CD4-positive, alpha-beta T cell treated with Interleukin-15 for 1 hour (primary cell): ENCODE data around the gene KLRF1.

Experiments
- DNase-seq: peaks from one replicate; pipeline ENCODE4 v3.0.0-alpha.2; 2020

Gene KLRF1

GRCh38 chr12:9827209-9827888 is at the start of gene KLRF1:
Gene KLRF1, plus strand, starts transcription at chr12:9827481. Its CDS starts 64 bp downstream, at chr12:9827545.
- DNase-seq = no peak

- DNase-seq = no peak
Measured at GRCh38 chr12:9779209-9779608, 48.1 kb upstream of the KLRF1 start.

- DNase-seq = no peak
Measured at GRCh38 chr12:9781360-9781759, 45.9 kb upstream of the KLRF1 start.

GRCh38 chr12:9782547-9783382 is 44.5 kb upstream of the KLRF1 start:
- DNase-seq = no peak

GRCh38 chr12:9784326-9784725 is 43.0 kb upstream of the KLRF1 start:
- no peak for DNase-seq

GRCh38 chr12:9784816-9785215 is 42.5 kb upstream of the KLRF1 start:
- no peak for DNase-seq

GRCh38 chr12:9786726-9787717 is 40.3 kb upstream of the KLRF1 start:
- DNase-seq = no peak

- DNase-seq = no peak
Measured at GRCh38 chr12:9792185-9792900, 34.9 kb upstream of the KLRF1 start.

GRCh38 chr12:9792961-9793617 is 34.2 kb upstream of the KLRF1 start:
- no peak for DNase-seq

GRCh38 chr12:9793779-9794395 is 33.4 kb upstream of the KLRF1 start:
- no peak for DNase-seq

- DNase-seq = no peak
Measured at GRCh38 chr12:9794484-9795093, 32.7 kb upstream of the KLRF1 start.

- no peak for DNase-seq
Measured at GRCh38 chr12:9795945-9796344, 31.3 kb upstream of the KLRF1 start.

GRCh38 chr12:9796346-9796745 is 30.9 kb upstream of the KLRF1 start:
- peak; percentile 35 for DNase-seq

GRCh38 chr12:9796971-9797370 is 30.3 kb upstream of the KLRF1 start:
- DNase-seq = no peak

- peak; percentile 82 for DNase-seq
Measured at GRCh38 chr12:9797722-9798619, 29.3 kb upstream of the KLRF1 start.

- no peak for DNase-seq
Measured at GRCh38 chr12:9799961-9800360, 27.3 kb upstream of the KLRF1 start.

GRCh38 chr12:9805883-9806282 is 21.4 kb upstream of the KLRF1 start:
- DNase-seq = no peak

GRCh38 chr12:9806714-9807113 is 20.6 kb upstream of the KLRF1 start:
- no peak for DNase-seq

- DNase-seq = no peak
Measured at GRCh38 chr12:9808504-9808903, 18.8 kb upstream of the KLRF1 start.

GRCh38 chr12:9809338-9809737 is 17.9 kb upstream of the KLRF1 start:
- DNase-seq = no peak
